ENCODE results near the gene CASTOR1. TPM values are rescaled to one million over a fixed set of nuclear protein-coding genes. Genes with fewer than 3 reads are reported as not detected.

CASTOR1 gene
- total RNA-seq, 1 donor from 2014 or later = 2.4 TPM

GRCh38 chr22:30334646-30335045, 45.3 kb upstream of the CASTOR1 start:
- TF ChIP-seq, protein P1, sequence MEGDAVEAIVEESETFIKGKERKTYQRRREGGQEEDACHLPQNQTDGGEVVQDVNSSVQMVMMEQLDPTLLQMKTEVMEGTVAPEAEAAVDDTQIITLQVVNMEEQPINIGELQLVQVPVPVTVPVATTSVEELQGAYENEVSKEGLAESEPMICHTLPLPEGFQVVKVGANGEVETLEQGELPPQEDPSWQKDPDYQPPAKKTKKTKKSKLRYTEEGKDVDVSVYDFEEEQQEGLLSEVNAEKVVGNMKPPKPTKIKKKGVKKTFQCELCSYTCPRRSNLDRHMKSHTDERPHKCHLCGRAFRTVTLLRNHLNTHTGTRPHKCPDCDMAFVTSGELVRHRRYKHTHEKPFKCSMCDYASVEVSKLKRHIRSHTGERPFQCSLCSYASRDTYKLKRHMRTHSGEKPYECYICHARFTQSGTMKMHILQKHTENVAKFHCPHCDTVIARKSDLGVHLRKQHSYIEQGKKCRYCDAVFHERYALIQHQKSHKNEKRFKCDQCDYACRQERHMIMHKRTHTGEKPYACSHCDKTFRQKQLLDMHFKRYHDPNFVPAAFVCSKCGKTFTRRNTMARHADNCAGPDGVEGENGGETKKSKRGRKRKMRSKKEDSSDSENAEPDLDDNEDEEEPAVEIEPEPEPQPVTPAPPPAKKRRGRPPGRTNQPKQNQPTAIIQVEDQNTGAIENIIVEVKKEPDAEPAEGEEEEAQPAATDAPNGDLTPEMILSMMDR (IDR thresholded peaks at IDR 0.05; ENCODE audit: insufficient read depth, low read length, severe bottlenecking) = no peak
- FAIRE-seq (peak; percentile 62), DNase-seq (ENCODE audit: low read depth) (no peak)
- Histone ChIP-seq H3K36me3 (ENCODE audit: control insufficient read depth, insufficient read depth, low read length) (peaks cover 39% of the 10 kb centered on the region), H3K4me3 (ENCODE audit: low read depth, low read length) (no peak overlapping the region), H3K27me3 (ENCODE audit: control insufficient read depth, insufficient read depth, low read length) (no peaks in the 10 kb centered on the region)

GRCh38 chr22:30333707-30334087, 44.4 kb upstream of the CASTOR1 start:
- Histone ChIP-seq H3K27me3 (ENCODE audit: control insufficient read depth, insufficient read depth, low read length) (no peaks in the 10 kb centered on the region), H3K4me3 (ENCODE audit: low read depth, low read length) (no peak overlapping the region), H3K36me3 (ENCODE audit: control insufficient read depth, insufficient read depth, low read length) (peaks cover 34% of the 10 kb centered on the region)
- FAIRE-seq = no peak
- DNase-seq (ENCODE audit: low read depth) = no peak
- TF ChIP-seq, protein P1 (IDR thresholded peaks at IDR 0.05; ENCODE audit: insufficient read depth, low read length, severe bottlenecking) = no peak

GRCh38 chr22:30332994-30333706, 43.8 kb upstream of the CASTOR1 start:
- H3K4me3 ChIP-seq (ENCODE audit: low read depth, low read length) = no peak overlapping the region
- DNase-seq (ENCODE audit: low read depth) (no peak), FAIRE-seq (no peak)
- peaks cover 33% of the 10 kb centered on the region for H3K36me3 ChIP-seq (ENCODE audit: control insufficient read depth, insufficient read depth, low read length)
- no peaks in the 10 kb centered on the region for H3K27me3 ChIP-seq (ENCODE audit: control insufficient read depth, insufficient read depth, low read length)
- TF ChIP-seq, protein P1 (IDR thresholded peaks at IDR 0.05; ENCODE audit: insufficient read depth, low read length, severe bottlenecking) = no peak

GRCh38 chr22:30332551-30332950, 43.2 kb upstream of the CASTOR1 start:
- H3K27me3 ChIP-seq (ENCODE audit: control insufficient read depth, insufficient read depth, low read length) = no peaks in the 10 kb centered on the region
- DNase-seq (ENCODE audit: low read depth) (no peak), FAIRE-seq (no peak)
- TF ChIP-seq, protein P1 (IDR thresholded peaks at IDR 0.05; ENCODE audit: insufficient read depth, low read length, severe bottlenecking) = no peak
- peaks cover 30% of the 10 kb centered on the region for H3K36me3 ChIP-seq (ENCODE audit: control insufficient read depth, insufficient read depth, low read length)
- no peak overlapping the region for H3K4me3 ChIP-seq (ENCODE audit: low read depth, low read length)

DNA sequence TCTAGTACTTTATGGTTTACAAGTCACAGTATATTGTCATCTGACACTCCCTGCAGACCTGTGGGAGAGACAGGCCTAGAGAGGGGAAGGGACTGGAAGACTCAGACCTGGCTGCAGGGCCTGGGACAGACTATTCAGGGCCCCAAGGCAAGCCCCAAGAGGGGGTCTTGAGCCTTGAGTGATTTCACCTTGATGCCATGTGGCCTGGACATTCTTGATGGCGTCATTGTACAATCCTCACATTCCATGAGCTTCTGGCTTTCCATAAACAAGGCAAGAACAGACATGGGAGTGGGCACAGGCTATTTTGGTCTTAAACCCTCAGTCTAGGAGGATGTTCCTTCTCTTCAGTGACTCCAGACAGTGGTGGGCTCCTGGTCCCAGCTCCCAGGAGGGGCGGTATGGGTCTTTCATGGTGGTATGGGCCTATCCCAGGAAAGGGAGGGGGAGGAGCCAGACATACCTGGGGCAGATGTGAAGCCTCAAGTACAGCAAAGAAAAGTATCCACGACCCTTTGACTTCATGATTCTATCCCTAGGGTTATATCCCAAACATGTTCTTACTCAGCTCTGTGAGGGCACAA, 39.3 kb upstream of the CASTOR1 start:
- DNase-seq (ENCODE audit: low read depth) = no peak
- peak; percentile 32 for FAIRE-seq

More for the DNA sequence above, 39.3 kb upstream of the CASTOR1 start:
- peaks cover 5% of the 10 kb centered on the region for H3K36me3 ChIP-seq (ENCODE audit: control insufficient read depth, insufficient read depth, low read length)
- no peak overlapping the region for H3K4me3 ChIP-seq (ENCODE audit: low read depth, low read length)
- TF ChIP-seq, protein P1 (IDR thresholded peaks at IDR 0.05; ENCODE audit: insufficient read depth, low read length, severe bottlenecking) = no peak
- H3K27me3 ChIP-seq (ENCODE audit: control insufficient read depth, insufficient read depth, low read length) = no peaks in the 10 kb centered on the region

All from bronchial epithelial cell (primary cell).